ENCODE results near the gene MRPS16. TPM values are rescaled to one million over a fixed set of nuclear protein-coding genes. Genes with fewer than 3 reads are reported as not detected.

The MRPS16 gene
- total RNA-seq, 1 donor from 2014 or later: 57.4 TPM

DNA sequence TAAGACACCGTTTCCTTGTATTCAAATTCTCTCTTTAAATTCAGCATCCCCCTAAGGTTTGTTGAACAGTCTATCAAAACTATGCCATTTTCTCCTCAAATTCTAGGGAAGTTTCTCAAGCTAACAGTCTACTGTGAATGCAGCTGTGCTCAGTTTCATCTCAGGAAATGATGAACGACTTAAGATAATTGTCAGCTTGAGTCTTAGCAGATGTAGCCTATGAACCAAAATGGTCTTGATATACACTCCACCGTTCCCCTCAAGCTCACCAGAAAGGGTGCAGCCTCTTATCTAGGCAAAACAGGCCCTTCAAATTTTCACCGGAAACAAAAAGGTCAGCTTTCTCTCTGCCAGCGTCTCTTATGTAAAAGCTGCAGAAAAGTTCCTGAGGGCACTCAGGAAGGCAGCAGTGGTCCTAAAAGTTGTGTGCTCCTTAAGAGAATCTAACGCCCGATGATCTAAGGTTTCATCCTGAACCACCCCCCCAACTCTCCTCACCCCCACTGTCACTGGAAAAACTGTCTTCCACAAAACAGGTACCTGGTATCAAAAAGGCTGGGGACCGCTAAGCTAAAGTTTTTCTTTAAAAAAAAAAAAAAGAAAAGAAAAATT, 7.5 kb downstream of the MRPS16 start:
- H3K4me1 ChIP-seq (ENCODE audit: control insufficient read depth in 3 of 3, insufficient read depth in 3 of 3, low read length in 3 of 3): peaks cover 15 to 28% (median 17%) of the 10 kb centered on the region in 3 donors
- no peaks in the 10 kb centered on the region for H3K27me3 ChIP-seq (ENCODE audit: control insufficient read depth in 3 of 3, insufficient read depth in 3 of 3, low read length in 3 of 3)
- no peak overlapping the region for H3K9ac ChIP-seq (ENCODE audit: low read depth in 1 of 3, low read length in 3 of 3)
- H3K9me3 ChIP-seq (ENCODE audit: control insufficient read depth in 3 of 3, low read length in 3 of 3): no peaks in the 10 kb centered on the region
- H3K4me3 ChIP-seq (ENCODE audit: low read length in 3 of 3): no peak overlapping the region
- peaks cover 9 to 44% (median 39%) of the 10 kb centered on the region in 3 donors for H3K36me3 ChIP-seq (ENCODE audit: control insufficient read depth in 3 of 3, insufficient read depth in 3 of 3, low read length in 3 of 3)
- H3K27ac ChIP-seq (ENCODE audit: low read depth, low read length): no peak overlapping the region

DNA sequence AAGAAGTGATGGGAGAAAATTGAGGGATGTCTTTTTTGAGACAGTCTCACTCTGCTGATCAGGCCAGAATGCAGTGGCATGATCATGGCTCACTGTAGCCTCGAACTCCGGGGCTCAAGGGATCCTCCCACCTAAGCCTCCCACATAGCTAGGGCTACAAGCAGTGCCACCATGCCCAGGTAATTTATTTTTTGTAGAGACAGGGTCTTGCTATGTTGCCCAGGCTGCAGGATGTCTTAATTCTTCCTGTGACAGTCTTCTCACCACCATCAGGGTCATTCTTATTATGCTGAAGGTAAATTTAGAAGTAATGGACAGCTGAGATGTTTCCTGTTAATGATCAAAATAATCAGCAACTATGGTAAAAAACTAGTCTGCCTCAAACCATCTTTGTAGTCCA, 12.5 kb downstream of the MRPS16 start:
- Histone ChIP-seq H3K9me3 (ENCODE audit: control insufficient read depth in 3 of 3, low read length in 3 of 3) (no peaks in the 10 kb centered on the region), H3K4me3 (ENCODE audit: low read length in 3 of 3) (no peak overlapping the region), H3K27ac (ENCODE audit: low read depth, low read length) (no peak overlapping the region), H3K9ac (ENCODE audit: low read depth in 1 of 3, low read length in 3 of 3) (no peak overlapping the region), H3K36me3 (ENCODE audit: control insufficient read depth in 3 of 3, insufficient read depth in 3 of 3, low read length in 3 of 3) (peaks cover 11 to 50% (median 42%) of the 10 kb centered on the region in 3 donors), H3K4me1 (ENCODE audit: control insufficient read depth in 3 of 3, insufficient read depth in 3 of 3, low read length in 3 of 3) (peaks cover 0 to 3% (median 0%) of the 10 kb centered on the region in 3 donors), H3K27me3 (ENCODE audit: control insufficient read depth in 3 of 3, insufficient read depth in 3 of 3, low read length in 3 of 3) (no peaks in the 10 kb centered on the region)

DNA sequence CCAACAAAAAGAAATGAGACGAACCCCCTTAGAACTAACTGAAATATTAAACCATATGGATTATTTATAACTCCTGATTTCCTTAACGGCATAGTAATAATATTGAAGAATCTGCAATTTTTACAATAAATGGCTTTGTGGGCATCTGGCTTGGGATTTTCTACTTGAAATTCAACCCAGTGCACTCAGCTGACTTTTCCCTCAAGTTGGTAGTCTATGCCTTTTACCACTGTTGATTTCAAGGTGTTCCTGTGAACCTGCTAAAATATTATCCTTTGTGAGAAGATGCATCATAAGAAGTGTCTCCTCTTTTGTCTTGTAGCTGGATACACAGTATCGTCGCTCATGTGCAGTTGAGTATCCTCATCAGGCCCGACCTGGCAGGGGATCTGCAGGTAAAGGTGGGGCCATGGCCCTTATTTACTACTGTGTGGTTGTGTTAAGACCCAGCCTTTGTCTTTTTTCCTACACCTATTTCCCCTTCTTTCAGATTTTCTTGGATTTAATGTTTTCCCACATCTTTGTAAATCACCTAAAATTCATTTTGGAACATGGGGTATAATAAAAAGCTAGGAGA, 13.4 kb downstream of the MRPS16 start:
- Histone ChIP-seq H3K4me3 (ENCODE audit: low read length in 3 of 3) (no peak overlapping the region), H3K9ac (ENCODE audit: low read depth in 1 of 3, low read length in 3 of 3) (no peak overlapping the region), H3K4me1 (ENCODE audit: control insufficient read depth in 3 of 3, insufficient read depth in 3 of 3, low read length in 3 of 3) (no peaks in the 10 kb centered on the region), H3K27me3 (ENCODE audit: control insufficient read depth in 3 of 3, insufficient read depth in 3 of 3, low read length in 3 of 3) (no peaks in the 10 kb centered on the region), H3K27ac (ENCODE audit: low read depth, low read length) (no peak overlapping the region), H3K36me3 (ENCODE audit: control insufficient read depth in 3 of 3, insufficient read depth in 3 of 3, low read length in 3 of 3) (peaks cover 12 to 54% (median 38%) of the 10 kb centered on the region in 3 donors), H3K9me3 (ENCODE audit: control insufficient read depth in 3 of 3, low read length in 3 of 3) (no peaks in the 10 kb centered on the region)

DNA sequence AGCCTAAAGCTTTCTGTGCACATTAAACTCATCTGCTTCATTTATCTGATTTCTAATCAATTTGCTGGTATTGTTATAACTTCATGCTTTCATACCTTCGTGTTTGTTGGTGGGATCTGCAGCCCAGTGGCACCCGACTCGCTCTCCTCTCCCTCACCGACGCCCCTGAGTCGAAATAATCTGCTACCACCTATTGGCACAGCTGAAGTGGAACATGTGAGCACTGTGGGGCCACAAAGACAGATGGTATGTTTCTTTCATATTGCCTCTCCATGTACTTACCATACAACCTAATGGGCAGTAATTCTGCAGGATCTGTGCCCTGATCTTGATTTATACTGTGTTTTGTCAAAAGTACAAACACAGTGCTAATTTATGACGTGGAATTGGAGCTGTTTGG, 17.7 kb downstream of the MRPS16 start:
- Histone ChIP-seq H3K9me3 (ENCODE audit: control insufficient read depth in 3 of 3, low read length in 3 of 3) (no peaks in the 10 kb centered on the region), H3K27me3 (ENCODE audit: control insufficient read depth in 3 of 3, insufficient read depth in 3 of 3, low read length in 3 of 3) (no peaks in the 10 kb centered on the region), H3K4me1 (ENCODE audit: control insufficient read depth in 3 of 3, insufficient read depth in 3 of 3, low read length in 3 of 3) (peaks cover 0 to 2% (median 2%) of the 10 kb centered on the region in 3 donors), H3K27ac (ENCODE audit: low read depth, low read length) (no peak overlapping the region), H3K4me3 (ENCODE audit: low read length in 3 of 3) (no peak overlapping the region), H3K9ac (ENCODE audit: low read depth in 1 of 3, low read length in 3 of 3) (no peak overlapping the region), H3K36me3 (ENCODE audit: control insufficient read depth in 3 of 3, insufficient read depth in 3 of 3, low read length in 3 of 3) (peaks cover 5 to 34% (median 19%) of the 10 kb centered on the region in 3 donors)

DNA sequence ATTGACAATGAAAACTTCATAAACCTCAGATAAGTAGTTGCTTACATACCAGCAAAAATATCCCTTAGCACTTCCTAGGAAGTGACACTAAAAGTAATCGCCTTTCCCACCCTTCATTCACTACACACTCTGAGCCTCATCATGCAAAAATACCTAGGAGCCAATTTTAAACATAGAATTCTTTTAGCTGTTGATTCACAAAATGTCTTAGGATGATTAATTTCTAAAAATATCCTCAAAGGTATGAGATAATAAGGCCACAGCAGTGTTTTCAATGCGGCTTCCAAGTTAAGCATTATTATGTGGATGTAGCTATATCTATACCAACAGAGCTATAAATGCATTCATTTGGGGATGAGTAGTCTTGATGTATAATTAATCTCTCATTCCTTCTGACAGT, 18.6 kb downstream of the MRPS16 start:
- peaks cover 3 to 7% (median 3%) of the 10 kb centered on the region in 3 donors for H3K4me1 ChIP-seq (ENCODE audit: control insufficient read depth in 3 of 3, insufficient read depth in 3 of 3, low read length in 3 of 3)
- peaks cover 5 to 26% (median 15%) of the 10 kb centered on the region in 3 donors for H3K36me3 ChIP-seq (ENCODE audit: control insufficient read depth in 3 of 3, insufficient read depth in 3 of 3, low read length in 3 of 3)
- H3K27ac ChIP-seq (ENCODE audit: low read depth, low read length): peak overlapping the region; percentile 38
- no peak overlapping the region for H3K4me3 ChIP-seq (ENCODE audit: low read length in 3 of 3)
- no peaks in the 10 kb centered on the region for H3K27me3 ChIP-seq (ENCODE audit: control insufficient read depth in 3 of 3, insufficient read depth in 3 of 3, low read length in 3 of 3)
- H3K9ac ChIP-seq (ENCODE audit: low read depth in 1 of 3, low read length in 3 of 3): no peak overlapping the region
- no peaks in the 10 kb centered on the region for H3K9me3 ChIP-seq (ENCODE audit: control insufficient read depth in 3 of 3, low read length in 3 of 3)

DNA sequence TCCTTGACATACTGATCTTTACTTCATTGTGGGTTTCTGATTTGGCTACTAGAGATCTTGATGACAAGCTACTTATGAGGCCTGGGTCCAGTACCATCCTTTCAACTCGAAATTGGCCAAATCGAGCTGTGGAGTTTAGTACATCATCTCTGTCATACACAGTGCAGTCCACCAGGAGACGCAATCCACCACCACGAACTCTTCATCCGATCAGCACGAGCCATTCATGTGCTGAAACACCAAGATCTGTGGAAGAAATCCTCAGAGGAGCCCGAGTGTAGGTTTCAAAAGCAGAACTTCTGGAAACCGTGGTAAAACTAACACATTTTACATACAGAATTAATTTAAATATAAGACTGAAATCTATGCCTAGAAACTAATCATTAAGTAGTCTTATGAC, 19.6 kb downstream of the MRPS16 start:
- no peak overlapping the region for H3K9ac ChIP-seq (ENCODE audit: low read depth in 1 of 3, low read length in 3 of 3)
- H3K36me3 ChIP-seq (ENCODE audit: control insufficient read depth in 3 of 3, insufficient read depth in 3 of 3, low read length in 3 of 3): peaks cover 5 to 26% (median 17%) of the 10 kb centered on the region in 3 donors
- H3K27ac ChIP-seq (ENCODE audit: low read depth, low read length): no peak overlapping the region
- H3K4me1 ChIP-seq (ENCODE audit: control insufficient read depth in 3 of 3, insufficient read depth in 3 of 3, low read length in 3 of 3): peaks cover 3 to 7% (median 3%) of the 10 kb centered on the region in 3 donors
- no peaks in the 10 kb centered on the region for H3K27me3 ChIP-seq (ENCODE audit: control insufficient read depth in 3 of 3, insufficient read depth in 3 of 3, low read length in 3 of 3)
- H3K4me3 ChIP-seq (ENCODE audit: low read length in 3 of 3): no peak overlapping the region
- no peaks in the 10 kb centered on the region for H3K9me3 ChIP-seq (ENCODE audit: control insufficient read depth in 3 of 3, low read length in 3 of 3)

DNA sequence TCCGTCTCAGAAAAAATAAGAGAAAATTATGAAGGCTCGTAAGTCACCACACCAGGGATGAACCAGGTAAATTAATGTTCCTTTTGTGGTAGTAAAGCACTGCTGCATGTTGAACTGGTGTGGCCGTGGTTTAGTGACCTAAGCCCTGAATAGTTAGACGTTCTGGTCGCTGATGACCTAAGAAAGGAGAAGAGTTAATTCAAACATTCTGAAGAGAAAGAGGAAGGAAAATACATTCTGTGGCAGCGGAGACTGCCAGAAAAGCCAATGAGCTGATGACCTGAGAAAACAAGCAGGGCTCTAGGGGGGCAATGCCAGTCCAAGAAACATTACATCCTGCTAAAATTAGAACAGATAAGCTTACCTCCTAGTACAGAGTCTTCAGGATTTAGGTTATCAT, 22.9 kb downstream of the MRPS16 start:
- Histone ChIP-seq H3K27ac (ENCODE audit: low read depth, low read length) (no peak overlapping the region), H3K4me1 (ENCODE audit: control insufficient read depth in 3 of 3, insufficient read depth in 3 of 3, low read length in 3 of 3) (peaks cover 3 to 10% (median 7%) of the 10 kb centered on the region in 3 donors), H3K4me3 (ENCODE audit: low read length in 3 of 3) (no peak overlapping the region), H3K27me3 (ENCODE audit: control insufficient read depth in 3 of 3, insufficient read depth in 3 of 3, low read length in 3 of 3) (no peaks in the 10 kb centered on the region), H3K36me3 (ENCODE audit: control insufficient read depth in 3 of 3, insufficient read depth in 3 of 3, low read length in 3 of 3) (peaks cover 0 to 12% (median 9%) of the 10 kb centered on the region in 3 donors), H3K9me3 (ENCODE audit: control insufficient read depth in 3 of 3, low read length in 3 of 3) (no peaks in the 10 kb centered on the region), H3K9ac (ENCODE audit: low read depth in 1 of 3, low read length in 3 of 3) (no peak overlapping the region)

DNA sequence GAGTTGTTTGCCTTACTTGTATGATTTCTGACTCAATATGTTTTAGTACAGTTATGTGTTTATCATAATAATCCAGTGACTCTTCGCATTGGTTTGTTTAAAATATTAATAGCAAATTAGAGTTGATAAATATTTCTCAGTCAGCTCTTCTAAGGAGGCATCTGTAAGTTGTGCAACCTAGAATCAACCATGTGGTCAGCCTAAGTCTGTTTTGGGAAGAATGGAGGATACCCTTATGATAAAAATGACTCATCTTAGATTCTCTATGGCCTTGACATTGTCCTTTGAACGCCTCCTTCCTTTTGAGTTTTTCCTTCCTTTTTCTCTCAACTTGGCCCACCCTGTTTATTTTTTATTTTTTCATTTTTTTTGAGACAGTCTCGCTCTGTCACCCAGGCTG, 24.2 kb downstream of the MRPS16 start:
- Histone ChIP-seq H3K27ac (ENCODE audit: low read depth, low read length) (no peak overlapping the region), H3K4me1 (ENCODE audit: control insufficient read depth in 3 of 3, insufficient read depth in 3 of 3, low read length in 3 of 3) (peaks cover 3 to 10% (median 7%) of the 10 kb centered on the region in 3 donors), H3K4me3 (ENCODE audit: low read length in 3 of 3) (no peak overlapping the region), H3K9me3 (ENCODE audit: control insufficient read depth in 3 of 3, low read length in 3 of 3) (no peaks in the 10 kb centered on the region), H3K36me3 (ENCODE audit: control insufficient read depth in 3 of 3, insufficient read depth in 3 of 3, low read length in 3 of 3) (peaks cover 0 to 12% (median 9%) of the 10 kb centered on the region in 3 donors), H3K9ac (ENCODE audit: low read depth in 1 of 3, low read length in 3 of 3) (no peak overlapping the region), H3K27me3 (ENCODE audit: control insufficient read depth in 3 of 3, insufficient read depth in 3 of 3, low read length in 3 of 3) (no peaks in the 10 kb centered on the region)

DNA sequence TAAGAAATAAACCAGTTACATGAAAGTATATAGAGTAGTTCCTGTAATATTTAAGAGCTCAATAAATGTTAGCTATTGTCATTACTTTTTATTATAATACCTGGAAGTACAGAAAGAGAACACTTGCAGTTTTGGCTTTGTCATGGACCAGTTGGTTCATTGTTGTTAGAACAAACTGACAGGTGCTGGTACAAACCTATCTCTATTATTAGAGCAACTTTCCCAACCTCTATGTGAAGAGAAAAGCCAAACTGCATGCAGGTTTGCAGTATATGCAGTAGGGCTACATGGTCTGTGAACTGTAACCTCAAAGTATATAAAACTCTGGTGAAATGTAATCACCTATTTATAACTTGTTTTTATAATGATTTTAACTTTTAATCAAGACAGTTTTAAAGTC, 25.8 kb downstream of the MRPS16 start:
- Histone ChIP-seq H3K27ac (ENCODE audit: low read depth, low read length) (no peak overlapping the region), H3K36me3 (ENCODE audit: control insufficient read depth in 3 of 3, insufficient read depth in 3 of 3, low read length in 3 of 3) (peaks cover 0 to 9% (median 7%) of the 10 kb centered on the region in 3 donors), H3K4me1 (ENCODE audit: control insufficient read depth in 3 of 3, insufficient read depth in 3 of 3, low read length in 3 of 3) (peaks cover 3 to 10% (median 7%) of the 10 kb centered on the region in 3 donors), H3K27me3 (ENCODE audit: control insufficient read depth in 3 of 3, insufficient read depth in 3 of 3, low read length in 3 of 3) (no peaks in the 10 kb centered on the region), H3K9me3 (ENCODE audit: control insufficient read depth in 3 of 3, low read length in 3 of 3) (no peaks in the 10 kb centered on the region), H3K4me3 (ENCODE audit: low read length in 3 of 3) (no peak overlapping the region), H3K9ac (ENCODE audit: low read depth in 1 of 3, low read length in 3 of 3) (no peak overlapping the region)

DNA sequence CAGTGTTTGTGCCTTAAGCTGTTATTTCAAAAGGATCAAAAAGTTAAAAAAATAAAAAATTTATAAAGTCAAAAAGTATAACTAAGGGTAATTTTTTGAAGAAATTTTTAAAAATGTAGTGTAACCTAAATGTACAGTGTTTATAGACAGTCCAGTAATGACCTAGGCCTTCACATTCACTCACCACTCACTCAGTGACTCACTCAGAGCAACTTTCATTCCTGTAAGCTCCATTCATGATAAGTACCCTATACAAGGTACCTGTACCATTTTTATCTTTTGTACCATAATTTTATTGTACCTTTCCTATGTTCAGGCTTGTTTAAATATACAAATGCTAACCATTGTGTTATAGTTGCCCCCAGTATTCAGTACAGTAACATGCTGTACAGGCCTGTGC, 26.9 kb downstream of the MRPS16 start:
- no peaks in the 10 kb centered on the region for H3K27me3 ChIP-seq (ENCODE audit: control insufficient read depth in 3 of 3, insufficient read depth in 3 of 3, low read length in 3 of 3)
- peaks cover 3 to 10% (median 7%) of the 10 kb centered on the region in 3 donors for H3K4me1 ChIP-seq (ENCODE audit: control insufficient read depth in 3 of 3, insufficient read depth in 3 of 3, low read length in 3 of 3)
- H3K9ac ChIP-seq (ENCODE audit: low read depth in 1 of 3, low read length in 3 of 3): no peak overlapping the region

More for the DNA sequence above, 26.9 kb downstream of the MRPS16 start:
- no peaks in the 10 kb centered on the region for H3K9me3 ChIP-seq (ENCODE audit: control insufficient read depth in 3 of 3, low read length in 3 of 3)
- H3K4me3 ChIP-seq (ENCODE audit: low read length in 3 of 3): no peak overlapping the region
- no peak overlapping the region for H3K27ac ChIP-seq (ENCODE audit: low read depth, low read length)
- peaks cover 0 to 5% (median 4%) of the 10 kb centered on the region in 3 donors for H3K36me3 ChIP-seq (ENCODE audit: control insufficient read depth in 3 of 3, insufficient read depth in 3 of 3, low read length in 3 of 3)
